AG20443 (cell line): ENCODE results near the gene ACAP1.

ENCODE experiments used
- DNase-seq: peaks from one replicate; pipeline ENCODE4 v3.0.0; 2012; ENCODE audit warnings: low spot score, mixed read lengths

ACAP1 gene

GRCh38 chr17:7336240-7337175 lies at the start of gene ACAP1:
ACAP1 (plus strand) TSS chr17:7336529; CDS start chr17:7336735, 206 bp downstream.
- DNase-seq, result no peak

GRCh38 chr17:7289256-7290032 lies 46.9 kb upstream of the ACAP1 start:
- DNase-seq, result peak; percentile 4

- DNase-seq, result peak; percentile 3
These were observed 46.2 kb upstream of the ACAP1 start for GRCh38 chr17:7290166-7290565.

GRCh38 chr17:7290685-7291084 lies 45.6 kb upstream of the ACAP1 start:
- DNase-seq, result peak; percentile 3

GRCh38 chr17:7292194-7292593 lies 44.1 kb upstream of the ACAP1 start:
- DNase-seq, result peak; percentile 3

GRCh38 chr17:7292729-7293128 lies 43.6 kb upstream of the ACAP1 start:
- DNase-seq, result peak; percentile 12

GRCh38 chr17:7293159-7293558 lies 43.2 kb upstream of the ACAP1 start:
- DNase-seq, result peak; percentile 6

- DNase-seq, result no peak
These were observed 42.3 kb upstream of the ACAP1 start for GRCh38 chr17:7293816-7294613.

- peak; percentile 63 for DNase-seq
These were observed 41.6 kb upstream of the ACAP1 start, which contains the start of gene YBX2 for GRCh38 chr17:7294614-7295153. YBX2 (minus strand) TSS chr17:7294639; CDS start chr17:7294500, 139 bp downstream.

GRCh38 chr17:7295230-7296180 lies 40.8 kb upstream of the ACAP1 start:
- no peak for DNase-seq

- DNase-seq, result peak; percentile 93
These were observed 40.0 kb upstream of the ACAP1 start for GRCh38 chr17:7296189-7296861.

- no peak for DNase-seq
These were observed 32.1 kb upstream of the ACAP1 start for GRCh38 chr17:7304179-7304578.

- peak; percentile 100 for DNase-seq
These were observed 29.2 kb upstream of the ACAP1 start, which contains the start of gene EIF5A for GRCh38 chr17:7306911-7307685. EIF5A (plus strand) TSS chr17:7307628; CDS start chr17:7309636, 2,008 bp downstream.

GRCh38 chr17:7307686-7308624 lies 28.4 kb upstream of the ACAP1 start:
- peak; percentile 57 for DNase-seq

GRCh38 chr17:7308625-7309433 lies 27.5 kb upstream of the ACAP1 start:
- peak; percentile 79 for DNase-seq

- no peak for DNase-seq
These were observed 26.7 kb upstream of the ACAP1 start for GRCh38 chr17:7309628-7310027.
